Natural killer cell (primary cell): ENCODE results near the gene MRPS27. TPM values are rescaled to one million over a fixed set of nuclear protein-coding genes. Genes with fewer than 3 reads are reported as not detected.

Experiments used
- ATAC-seq, 3 donors: fragments of 150-1000 bp in 2 of 3; fragments of 200-7000 bp in 1 of 3; cut with Tn5 transposase; 1 replicate in 1 of 3; 2 replicates in 2 of 3; pipeline ENCODE4 v1.10.0; 2021; ENCODE audit warnings: mild to moderate bottlenecking in 2 of 3, moderate library complexity in 2 of 3
- DNase-seq, 2 donors: peaks; one replicate each; pipeline versions ENCODE4 v3.0.0 to v3.0.0-alpha.2; 2013 to 2021; ENCODE audit warnings: mixed read lengths in 1 of 2
- H3K27ac ChIP-seq: one replicate; pipeline ENCODE4 v1.5.1; 2013; ENCODE audit warnings: mild to moderate bottlenecking, low read length
- H3K27me3 ChIP-seq: one replicate; pipeline ENCODE4 v1.6.1; 2013; ENCODE audit warnings: low read length; ENCODE audit not compliant: control insufficient read depth, insufficient read depth
- H3K36me3 ChIP-seq: one replicate; pipeline ENCODE4 v1.6.1; 2013; ENCODE audit warnings: low read length; ENCODE audit not compliant: control insufficient read depth, insufficient read depth
- H3K4me1 ChIP-seq: one replicate; pipeline ENCODE4 v1.6.1; 2013; ENCODE audit warnings: low read length; ENCODE audit not compliant: control insufficient read depth, insufficient read depth
- H3K4me3 ChIP-seq: one replicate; pipeline ENCODE4 v1.5.1; 2013; ENCODE audit warnings: low read length
- H3K9me3 ChIP-seq: one replicate; pipeline ENCODE4 v1.6.1; 2013; ENCODE audit warnings: low read length; ENCODE audit not compliant: control insufficient read depth, insufficient read depth
- H3K27ac Mint-ChIP-seq, 2 donors: one replicate each; pipeline ENCODE4 v1.8.0; 2022; ENCODE audit warnings: mild to moderate bottlenecking in 2 of 2, mixed read lengths in 2 of 2, moderate library complexity in 1 of 2
- H3K27me3 Mint-ChIP-seq, 2 donors: one replicate each; pipeline ENCODE4 v1.8.0; 2022; ENCODE audit warnings: low read depth in 2 of 2, mixed read lengths in 2 of 2
- H3K36me3 Mint-ChIP-seq: one replicate; pipeline ENCODE4 v1.8.0; 2022; ENCODE audit warnings: mixed read lengths
- H3K4me1 Mint-ChIP-seq, 2 donors: one replicate each; pipeline ENCODE4 v1.8.0; 2022; ENCODE audit warnings: mixed read lengths in 2 of 2
- H3K4me3 Mint-ChIP-seq: one replicate; pipeline ENCODE4 v1.8.0; 2022; ENCODE audit warnings: mild to moderate bottlenecking, moderate library complexity, mixed read lengths
- H3K9me3 Mint-ChIP-seq, 2 donors: one replicate each; pipeline ENCODE4 v1.8.0; 2022; ENCODE audit warnings: mixed read lengths in 2 of 2
- CTCF ChIP-seq: fragments of 200-600 bp; IDR thresholded peaks from one replicate; pipeline ENCODE4 v1.8.0; 2022; ENCODE audit warnings: antibody characterized with exemption
- WGBS: methylation state at CpG from one replicate; pipeline ENCODE4 v1.1.7; 2013; ENCODE audit warnings: missing lambda C conversion rate; ENCODE audit not compliant: insufficient coverage; 5-methylcytosine and 5-hydroxymethylcytosine counted together
- intact Hi-C: fragments of 100-400 bp; cut with micrococcal nuclease; formaldehyde crosslinking; loops from one replicate; pipeline ENCODE4 v1.14.2; 2022
- total RNA-seq, 4 donors: library from RNA; stranded (reverse); fragments of 120-200 nt in 1 of 4; gene quantifications; one replicate each; pipeline versions ENCODE4 v1.2.3 to v1.2.4, GENCODE V29; 2013 to 2022

MRPS27 gene
- total RNA-seq, 3 donors from 2014 or later (not counting 1 experiment from before 2014, with no cell fraction given): 25.5 to 36.5 (median 36.3) TPM

GRCh38 chr5:72347801-72348308, 27.8 kb upstream of the MRPS27 start:
- WGBS: 70% methylated on average over 3 of the region's 4 CpGs
- intact Hi-C loops: no loop called here
- H3K4me3 ChIP-seq: no peak overlapping the region
- peaks cover 12% of the 10 kb centered on the region for H3K36me3 ChIP-seq
- Mint-ChIP-seq H3K4me1 (no peaks in the 10 kb centered on the region), H3K27me3 (no peaks in the 10 kb centered on the region), H3K4me3 (no peak overlapping the region), H3K36me3 (peaks cover 12% of the 10 kb centered on the region), H3K9me3 (no peaks in the 10 kb centered on the region), H3K27ac (no peak overlapping the region)
- H3K27ac ChIP-seq: no peak overlapping the region
- no peak for TF ChIP-seq CTCF
- DNase-seq (no peak), ATAC-seq (no peak)
- no peaks in the 10 kb centered on the region for H3K27me3 ChIP-seq
- no peaks in the 10 kb centered on the region for H3K4me1 ChIP-seq
- no peaks in the 10 kb centered on the region for H3K9me3 ChIP-seq

GRCh38 chr5:72346398-72346797, 26.4 kb upstream of the MRPS27 start:
- H3K27ac Mint-ChIP-seq: no peak overlapping the region
- intact Hi-C loops: no loop called here
- 98% methylated on average over 2 of the region's 2 CpGs for WGBS

GRCh38 chr5:72338689-72339209, 18.7 kb upstream of the MRPS27 start:
- ATAC-seq (no peak), DNase-seq (no peak)
- H3K4me1 Mint-ChIP-seq: no peaks in the 10 kb centered on the region
- TF ChIP-seq CTCF: no peak
- no peak overlapping the region for H3K4me3 Mint-ChIP-seq
- Histone ChIP-seq H3K9me3 (no peaks in the 10 kb centered on the region), H3K27ac (no peak overlapping the region), H3K36me3 (peaks cover 38% of the 10 kb centered on the region), H3K4me1 (no peaks in the 10 kb centered on the region), H3K4me3 (no peak overlapping the region), H3K27me3 (no peaks in the 10 kb centered on the region)
- WGBS: 89% methylated on average over 2 of the region's 4 CpGs
- no peaks in the 10 kb centered on the region for H3K9me3 Mint-ChIP-seq
- no peaks in the 10 kb centered on the region for H3K27me3 Mint-ChIP-seq
- H3K36me3 Mint-ChIP-seq: peaks cover 22% of the 10 kb centered on the region
- no peak overlapping the region for H3K27ac Mint-ChIP-seq
- intact Hi-C loops: no loop called here

More at GRCh38 chr5:72346398-72346797, 26.4 kb upstream of the MRPS27 start:
- Histone ChIP-seq H3K36me3 (peaks cover 20% of the 10 kb centered on the region), H3K27me3 (no peaks in the 10 kb centered on the region), H3K4me1 (no peaks in the 10 kb centered on the region), H3K27ac (no peak overlapping the region), H3K4me3 (no peak overlapping the region), H3K9me3 (no peaks in the 10 kb centered on the region)
- no peak for TF ChIP-seq CTCF
- no peaks in the 10 kb centered on the region for H3K4me1 Mint-ChIP-seq
- H3K27me3 Mint-ChIP-seq: no peaks in the 10 kb centered on the region
- H3K36me3 Mint-ChIP-seq: peaks cover 12% of the 10 kb centered on the region
- no peak overlapping the region for H3K4me3 Mint-ChIP-seq
- no peak for DNase-seq
- ATAC-seq: no peak
- H3K9me3 Mint-ChIP-seq: no peaks in the 10 kb centered on the region

- Histone ChIP-seq H3K36me3 (peaks cover 24% of the 10 kb centered on the region), H3K27ac (no peak overlapping the region), H3K27me3 (no peaks in the 10 kb centered on the region), H3K9me3 (no peaks in the 10 kb centered on the region), H3K4me3 (no peak overlapping the region), H3K4me1 (no peaks in the 10 kb centered on the region)
- Mint-ChIP-seq H3K9me3 (no peaks in the 10 kb centered on the region), H3K4me1 (no peaks in the 10 kb centered on the region), H3K27me3 (no peaks in the 10 kb centered on the region), H3K36me3 (peaks cover 20% of the 10 kb centered on the region), H3K4me3 (no peak overlapping the region), H3K27ac (no peak overlapping the region)
- DNase-seq: no peak
- intact Hi-C loops: no loop called here
- WGBS: 92% methylated on average over 1 of the region's 1 CpG
- ATAC-seq: no peak
- no peak for TF ChIP-seq CTCF
Observed at GRCh38 chr5:72337159-72337558, 17.1 kb upstream of the MRPS27 start.
